SU-DHL-6 (cell line): ENCODE measurements around the gene TIE1.

Experiments used
- H2AFZ ChIP-seq: fragments of 200-600 bp; sonication (generic); 2 replicates; pipeline ENCODE4 v1.6.1; 2014; ENCODE audit warnings: low read depth, mild to moderate bottlenecking, moderate library complexity, mixed read lengths, antibody characterized with exemption, low read length; ENCODE audit not compliant: severe bottlenecking
- H3F3A ChIP-seq: fragments of 200-600 bp; shearing (Covaris generic); 2 replicates; pipeline ENCODE4 v1.6.0; 2016; ENCODE audit warnings: antibody characterized with exemption, mild to moderate bottlenecking; ENCODE audit not compliant: insufficient read depth
- H3K27ac ChIP-seq: fragments of 200-600 bp; sonication (generic); 2 replicates; pipeline ENCODE4 v1.5.1; 2016; ENCODE audit warnings: low read depth, mild to moderate bottlenecking, low read length, moderate library complexity, mixed read lengths
- H3K27me3 ChIP-seq: fragments of 200-600 bp; sonication (generic), shearing (Covaris generic); 2 replicates; pipeline ENCODE4 v1.6.0; 2014; ENCODE audit warnings: mild to moderate bottlenecking, low read length
- H3K36me3 ChIP-seq: fragments of 200-600 bp; sonication (generic); 2 replicates; pipeline ENCODE4 v1.6.1; 2014; ENCODE audit warnings: mild to moderate bottlenecking, low read length, mixed read lengths
- H3K4me2 ChIP-seq: fragments of 300-600, 200-600 bp; shearing (Covaris generic), sonication (generic); 2 replicates; pipeline ENCODE4 v1.6.0; 2014; ENCODE audit warnings: low read length, low read depth, mild to moderate bottlenecking; ENCODE audit not compliant: poor library complexity, severe bottlenecking
- H3K4me3 ChIP-seq: fragments of 200-600 bp; sonication (generic); 2 replicates; pipeline ENCODE4 v1.5.1; 2014; ENCODE audit warnings: antibody characterized with exemption, low read length, mild to moderate bottlenecking, mixed read lengths; ENCODE audit not compliant: insufficient read depth, poor library complexity, severe bottlenecking
- H3K79me2 ChIP-seq: fragments of 200-600 bp; sonication (generic); 2 replicates; pipeline ENCODE4 v1.6.1; 2014; ENCODE audit warnings: mild to moderate bottlenecking, low read length, moderate library complexity; ENCODE audit not compliant: insufficient read depth
- H3K9ac ChIP-seq: fragments of 200-600 bp; sonication (generic); 2 replicates; pipeline ENCODE4 v1.7.0; 2014; ENCODE audit warnings: mild to moderate bottlenecking, low read length
- H3K9me2 ChIP-seq: fragments of 200-600 bp; sonication (generic); replicated peaks from 2 replicates; pipeline ENCODE4 v1.6.1; 2014; ENCODE audit warnings: low read length; ENCODE audit not compliant: insufficient read depth
- H3K9me3 ChIP-seq: fragments of 200-600 bp; sonication (generic); 2 replicates; pipeline ENCODE4 v1.6.1; 2014; ENCODE audit warnings: low read length, mixed read lengths; ENCODE audit not compliant: insufficient read depth
- H4K20me1 ChIP-seq: fragments of 200-600 bp; sonication (generic); 2 replicates; pipeline ENCODE4 v1.6.1; 2014; ENCODE audit warnings: low read depth, mild to moderate bottlenecking, antibody characterized with exemption, low read length, moderate library complexity, mixed read lengths
- CTCF ChIP-seq: fragments of 200-600 bp; sonication (generic); IDR thresholded peaks from one replicate; pipeline ENCODE4 v1.5.1; 2017; ENCODE audit warnings: antibody characterized with exemption, mild to moderate bottlenecking, low read length, moderate library complexity; ENCODE audit not compliant: insufficient read depth, poor library complexity, severe bottlenecking
- EZH2phosphoT487 ChIP-seq: fragments of 200-600 bp; sonication (generic), shearing (Covaris generic); conservative IDR thresholded peaks from 2 replicates; pipeline ENCODE4 v1.6.1; 2018; ENCODE audit warnings: mild to moderate bottlenecking, antibody characterized with exemption, low read length, moderate library complexity, mixed read lengths

The TIE1 gene

GRCh38 chr1:43321331-43321891 lies 20.6 kb downstream of the TIE1 start:
- H3K27ac ChIP-seq = no peak overlapping the region
- TF ChIP-seq CTCF = no peak
- no peak overlapping the region for H2AFZ ChIP-seq
- no peaks in the 10 kb centered on the region for H3K36me3 ChIP-seq
- H4K20me1 ChIP-seq = no peaks in the 10 kb centered on the region
- H3K27me3 ChIP-seq = no peaks in the 10 kb centered on the region
- no peaks in the 10 kb centered on the region for H3K79me2 ChIP-seq
- no peaks in the 10 kb centered on the region for H3K9me2 ChIP-seq
- H3K4me2 ChIP-seq = no peak overlapping the region
- H3K9me3 ChIP-seq = no peaks in the 10 kb centered on the region
- H3K9ac ChIP-seq = no peak overlapping the region
- H3F3A ChIP-seq = no peaks in the 10 kb centered on the region
- no peak overlapping the region for H3K4me3 ChIP-seq

GRCh38 chr1:43322506-43322905 lies 21.7 kb downstream of the TIE1 start:
- Histone ChIP-seq H3K4me3 (no peak overlapping the region), H4K20me1 (no peaks in the 10 kb centered on the region), H3K27ac (no peak overlapping the region), H3K27me3 (no peaks in the 10 kb centered on the region), H3K9ac (no peak overlapping the region), H3K9me3 (no peaks in the 10 kb centered on the region), H3K36me3 (no peaks in the 10 kb centered on the region), H3K9me2 (no peaks in the 10 kb centered on the region), H3K4me2 (no peak overlapping the region), H3F3A (no peaks in the 10 kb centered on the region), H2AFZ (no peak overlapping the region), H3K79me2 (no peaks in the 10 kb centered on the region)
- no peak for TF ChIP-seq CTCF
- TF ChIP-seq EZH2phosphoT487 = no peak

DNA sequence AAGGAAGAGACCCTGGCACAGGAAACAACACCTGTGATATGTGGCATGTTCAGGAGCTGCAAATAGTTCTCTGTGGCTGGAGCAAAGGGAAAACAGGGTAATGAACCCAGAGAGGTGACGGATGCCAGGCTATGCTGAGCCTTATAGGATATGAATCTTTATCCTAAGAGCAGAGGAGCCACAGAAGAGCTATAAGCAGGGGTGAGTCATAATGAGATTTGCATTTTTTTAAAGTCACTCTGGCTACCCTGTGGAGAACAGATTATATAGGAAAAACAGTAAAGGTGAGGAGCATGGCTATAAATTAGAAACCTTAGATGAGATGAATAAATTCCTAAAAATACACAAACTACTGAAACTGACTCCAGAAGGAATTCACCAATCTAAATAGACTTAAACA lies 24.0 kb downstream of the TIE1 start:
- Histone ChIP-seq H3K27ac (no peak overlapping the region), H3K79me2 (no peaks in the 10 kb centered on the region), H3K9me2 (no peaks in the 10 kb centered on the region), H4K20me1 (no peaks in the 10 kb centered on the region), H3K36me3 (no peaks in the 10 kb centered on the region), H3K9me3 (no peaks in the 10 kb centered on the region; the same call in 1 of the 2 replicates), H3F3A (no peaks in the 10 kb centered on the region), H3K4me3 (no peak overlapping the region), H3K4me2 (no peak overlapping the region), H2AFZ (no peak overlapping the region), H3K27me3 (no peaks in the 10 kb centered on the region), H3K9ac (no peak overlapping the region)
- no peak for TF ChIP-seq CTCF
- no peak for TF ChIP-seq EZH2phosphoT487
